ENCODE data around the gene DYRK1A.

DYRK1A gene

DNA sequence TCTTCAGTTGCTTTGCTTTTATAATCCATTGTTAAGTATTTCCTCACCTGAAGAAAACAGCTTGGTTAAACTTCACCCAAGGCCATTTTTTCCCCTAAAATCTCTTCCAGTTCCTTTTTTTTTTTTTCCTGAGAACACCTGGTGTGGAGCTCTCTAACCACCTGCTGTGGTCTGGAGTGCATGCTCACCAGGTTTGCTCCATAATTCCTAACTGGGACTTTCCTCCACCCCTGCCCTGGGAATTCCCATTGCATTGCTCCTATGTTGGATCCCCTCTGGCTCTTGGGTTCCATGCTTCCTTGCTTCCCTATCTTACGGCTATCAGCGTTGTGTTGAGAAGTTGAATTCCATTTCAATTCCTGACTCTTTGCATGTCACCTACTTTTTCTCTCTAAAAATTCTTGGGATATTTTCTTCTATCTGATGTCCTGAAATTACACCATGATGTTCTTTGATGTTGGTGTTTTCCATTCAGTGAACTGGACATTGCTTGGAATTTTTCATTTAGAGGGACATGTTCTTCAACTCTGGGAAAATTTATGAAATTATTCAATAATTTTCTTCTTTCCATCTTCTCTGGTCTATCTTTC, 19.6 kb upstream of the DYRK1A start (continued):
- TF ChIP-seq PPARA (CRISPR knock-in tag; IDR thresholded peaks at IDR 0.05; ENCODE audit: borderline replicate concordance) = no peak
- TF ChIP-seq GLIS3 (CRISPR knock-in tag; IDR thresholded peaks at IDR 0.05) = no peak

DNA sequence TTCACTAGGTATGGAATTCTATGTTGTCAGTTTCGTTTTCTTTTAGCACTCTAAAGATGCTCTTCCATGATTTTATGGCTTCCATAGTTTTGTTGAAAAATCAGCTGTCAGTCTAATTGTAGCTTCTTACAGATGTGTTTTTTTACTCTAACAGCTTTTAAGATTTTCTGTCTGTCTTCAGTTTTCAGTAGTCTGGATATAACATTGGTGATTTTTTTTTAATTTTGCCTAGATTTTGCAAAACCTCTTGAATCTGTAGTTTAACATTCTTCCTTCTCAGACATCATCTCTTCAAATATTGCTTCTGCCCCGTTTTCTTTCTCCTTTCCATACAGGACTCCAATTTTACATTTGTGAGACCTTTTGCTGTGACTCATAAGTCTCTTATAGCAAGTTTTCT, 17.9 kb upstream of the DYRK1A start:
- TF ChIP-seq ESRRG (CRISPR knock-in tag; IDR thresholded peaks at IDR 0.05) (no peak), GLIS3 (CRISPR knock-in tag; IDR thresholded peaks at IDR 0.05) (no peak), ZC3H10 (CRISPR knock-in tag; IDR thresholded peaks at IDR 0.05) (no peak), ZNF70 (CRISPR knock-in tag; IDR thresholded peaks at IDR 0.05) (no peak), TOX (CRISPR knock-in tag; IDR thresholded peaks at IDR 0.05; ENCODE audit: borderline replicate concordance) (no peak), ISL1 (CRISPR knock-in tag; IDR thresholded peaks at IDR 0.05) (no peak), CSDC2 (CRISPR knock-in tag; IDR thresholded peaks at IDR 0.05) (no peak), BACH2 (CRISPR knock-in tag; IDR thresholded peaks at IDR 0.05; ENCODE audit: borderline replicate concordance) (no peak), TCF4 (CRISPR knock-in tag; IDR thresholded peaks at IDR 0.05; ENCODE audit: borderline replicate concordance) (no peak), SNAI2 (CRISPR knock-in tag; IDR thresholded peaks at IDR 0.05) (no peak)
- TF ChIP-seq, protein P1, sequence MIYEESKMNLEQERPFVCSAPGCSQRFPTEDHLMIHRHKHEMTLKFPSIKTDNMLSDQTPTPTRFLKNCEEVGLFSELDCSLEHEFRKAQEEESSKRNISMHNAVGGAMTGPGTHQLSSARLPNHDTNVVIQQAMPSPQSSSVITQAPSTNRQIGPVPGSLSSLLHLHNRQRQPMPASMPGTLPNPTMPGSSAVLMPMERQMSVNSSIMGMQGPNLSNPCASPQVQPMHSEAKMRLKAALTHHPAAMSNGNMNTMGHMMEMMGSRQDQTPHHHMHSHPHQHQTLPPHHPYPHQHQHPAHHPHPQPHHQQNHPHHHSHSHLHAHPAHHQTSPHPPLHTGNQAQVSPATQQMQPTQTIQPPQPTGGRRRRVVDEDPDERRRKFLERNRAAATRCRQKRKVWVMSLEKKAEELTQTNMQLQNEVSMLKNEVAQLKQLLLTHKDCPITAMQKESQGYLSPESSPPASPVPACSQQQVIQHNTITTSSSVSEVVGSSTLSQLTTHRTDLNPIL (CRISPR knock-in tag; IDR thresholded peaks at IDR 0.05; ENCODE audit: low read depth) = no peak
- TF ChIP-seq, protein P2, sequence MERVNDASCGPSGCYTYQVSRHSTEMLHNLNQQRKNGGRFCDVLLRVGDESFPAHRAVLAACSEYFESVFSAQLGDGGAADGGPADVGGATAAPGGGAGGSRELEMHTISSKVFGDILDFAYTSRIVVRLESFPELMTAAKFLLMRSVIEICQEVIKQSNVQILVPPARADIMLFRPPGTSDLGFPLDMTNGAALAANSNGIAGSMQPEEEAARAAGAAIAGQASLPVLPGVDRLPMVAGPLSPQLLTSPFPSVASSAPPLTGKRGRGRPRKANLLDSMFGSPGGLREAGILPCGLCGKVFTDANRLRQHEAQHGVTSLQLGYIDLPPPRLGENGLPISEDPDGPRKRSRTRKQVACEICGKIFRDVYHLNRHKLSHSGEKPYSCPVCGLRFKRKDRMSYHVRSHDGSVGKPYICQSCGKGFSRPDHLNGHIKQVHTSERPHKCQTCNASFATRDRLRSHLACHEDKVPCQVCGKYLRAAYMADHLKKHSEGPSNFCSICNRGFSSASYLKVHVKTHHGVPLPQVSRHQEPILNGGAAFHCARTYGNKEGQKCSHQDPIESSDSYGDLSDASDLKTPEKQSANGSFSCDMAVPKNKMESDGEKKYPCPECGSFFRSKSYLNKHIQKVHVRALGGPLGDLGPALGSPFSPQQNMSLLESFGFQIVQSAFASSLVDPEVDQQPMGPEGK (CRISPR knock-in tag; IDR thresholded peaks at IDR 0.05; ENCODE audit: borderline replicate concordance) = no peak
- TF ChIP-seq, protein P3, sequence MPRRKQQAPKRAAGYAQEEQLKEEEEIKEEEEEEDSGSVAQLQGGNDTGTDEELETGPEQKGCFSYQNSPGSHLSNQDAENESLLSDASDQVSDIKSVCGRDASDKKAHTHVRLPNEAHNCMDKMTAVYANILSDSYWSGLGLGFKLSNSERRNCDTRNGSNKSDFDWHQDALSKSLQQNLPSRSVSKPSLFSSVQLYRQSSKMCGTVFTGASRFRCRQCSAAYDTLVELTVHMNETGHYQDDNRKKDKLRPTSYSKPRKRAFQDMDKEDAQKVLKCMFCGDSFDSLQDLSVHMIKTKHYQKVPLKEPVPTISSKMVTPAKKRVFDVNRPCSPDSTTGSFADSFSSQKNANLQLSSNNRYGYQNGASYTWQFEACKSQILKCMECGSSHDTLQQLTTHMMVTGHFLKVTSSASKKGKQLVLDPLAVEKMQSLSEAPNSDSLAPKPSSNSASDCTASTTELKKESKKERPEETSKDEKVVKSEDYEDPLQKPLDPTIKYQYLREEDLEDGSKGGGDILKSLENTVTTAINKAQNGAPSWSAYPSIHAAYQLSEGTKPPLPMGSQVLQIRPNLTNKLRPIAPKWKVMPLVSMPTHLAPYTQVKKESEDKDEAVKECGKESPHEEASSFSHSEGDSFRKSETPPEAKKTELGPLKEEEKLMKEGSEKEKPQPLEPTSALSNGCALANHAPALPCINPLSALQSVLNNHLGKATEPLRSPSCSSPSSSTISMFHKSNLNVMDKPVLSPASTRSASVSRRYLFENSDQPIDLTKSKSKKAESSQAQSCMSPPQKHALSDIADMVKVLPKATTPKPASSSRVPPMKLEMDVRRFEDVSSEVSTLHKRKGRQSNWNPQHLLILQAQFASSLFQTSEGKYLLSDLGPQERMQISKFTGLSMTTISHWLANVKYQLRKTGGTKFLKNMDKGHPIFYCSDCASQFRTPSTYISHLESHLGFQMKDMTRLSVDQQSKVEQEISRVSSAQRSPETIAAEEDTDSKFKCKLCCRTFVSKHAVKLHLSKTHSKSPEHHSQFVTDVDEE (CRISPR knock-in tag; IDR thresholded peaks at IDR 0.05) = no peak

DNA sequence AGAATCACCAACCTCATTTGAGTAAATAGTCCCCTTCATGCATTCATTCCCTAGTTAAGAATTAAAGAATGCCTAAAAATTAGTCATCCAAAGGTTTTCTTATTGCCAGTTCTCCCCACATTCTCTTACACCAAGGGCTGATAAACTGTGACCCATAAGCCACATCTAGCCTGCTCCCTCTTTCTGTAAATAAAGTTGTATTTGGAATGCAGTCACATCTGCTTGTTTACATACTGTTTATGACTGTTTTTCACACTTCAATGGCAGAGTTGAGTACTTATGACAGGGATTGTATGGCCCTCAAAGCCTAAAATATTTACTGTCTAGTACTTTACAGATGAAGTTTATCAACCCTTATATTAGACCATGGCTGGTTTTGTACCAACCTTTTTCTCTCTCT, 16.1 kb upstream of the DYRK1A start:
- ATAC-seq = no peak
- TF ChIP-seq ZNF8 (CRISPR knock-in tag; IDR thresholded peaks at IDR 0.05) = no peak
- no peak for TF ChIP-seq TCF4 (CRISPR knock-in tag; IDR thresholded peaks at IDR 0.05; ENCODE audit: borderline replicate concordance)
- TF ChIP-seq, protein P4, sequence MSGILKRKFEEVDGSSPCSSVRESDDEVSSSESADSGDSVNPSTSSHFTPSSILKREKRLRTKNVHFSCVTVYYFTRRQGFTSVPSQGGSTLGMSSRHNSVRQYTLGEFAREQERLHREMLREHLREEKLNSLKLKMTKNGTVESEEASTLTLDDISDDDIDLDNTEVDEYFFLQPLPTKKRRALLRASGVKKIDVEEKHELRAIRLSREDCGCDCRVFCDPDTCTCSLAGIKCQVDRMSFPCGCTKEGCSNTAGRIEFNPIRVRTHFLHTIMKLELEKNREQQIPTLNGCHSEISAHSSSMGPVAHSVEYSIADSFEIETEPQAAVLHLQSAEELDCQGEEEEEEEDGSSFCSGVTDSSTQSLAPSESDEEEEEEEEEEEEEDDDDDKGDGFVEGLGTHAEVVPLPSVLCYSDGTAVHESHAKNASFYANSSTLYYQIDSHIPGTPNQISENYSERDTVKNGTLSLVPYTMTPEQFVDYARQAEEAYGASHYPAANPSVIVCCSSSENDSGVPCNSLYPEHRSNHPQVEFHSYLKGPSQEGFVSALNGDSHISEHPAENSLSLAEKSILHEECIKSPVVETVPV (CRISPR knock-in tag; IDR thresholded peaks at IDR 0.05) = no peak
- TF ChIP-seq, protein P5, sequence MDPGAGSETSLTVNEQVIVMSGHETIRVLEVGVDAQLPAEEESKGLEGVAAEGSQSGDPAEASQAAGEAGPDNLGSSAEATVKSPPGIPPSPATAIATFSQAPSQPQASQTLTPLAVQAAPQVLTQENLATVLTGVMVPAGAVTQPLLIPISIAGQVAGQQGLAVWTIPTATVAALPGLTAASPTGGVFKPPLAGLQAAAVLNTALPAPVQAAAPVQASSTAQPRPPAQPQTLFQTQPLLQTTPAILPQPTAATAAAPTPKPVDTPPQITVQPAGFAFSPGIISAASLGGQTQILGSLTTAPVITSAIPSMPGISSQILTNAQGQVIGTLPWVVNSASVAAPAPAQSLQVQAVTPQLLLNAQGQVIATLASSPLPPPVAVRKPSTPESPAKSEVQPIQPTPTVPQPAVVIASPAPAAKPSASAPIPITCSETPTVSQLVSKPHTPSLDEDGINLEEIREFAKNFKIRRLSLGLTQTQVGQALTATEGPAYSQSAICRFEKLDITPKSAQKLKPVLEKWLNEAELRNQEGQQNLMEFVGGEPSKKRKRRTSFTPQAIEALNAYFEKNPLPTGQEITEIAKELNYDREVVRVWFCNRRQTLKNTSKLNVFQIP (CRISPR knock-in tag; IDR thresholded peaks at IDR 0.05; ENCODE audit: borderline replicate concordance, low read depth) = no peak
- no peak for TF ChIP-seq RARB (CRISPR knock-in tag; IDR thresholded peaks at IDR 0.05)
- no peak for TF ChIP-seq GLIS3 (CRISPR knock-in tag; IDR thresholded peaks at IDR 0.05)
- no peak for TF ChIP-seq ZFP3 (CRISPR knock-in tag; IDR thresholded peaks at IDR 0.05)
- TF ChIP-seq CSDC2 (CRISPR knock-in tag; IDR thresholded peaks at IDR 0.05) = no peak
- TF ChIP-seq SNAI2 (CRISPR knock-in tag; IDR thresholded peaks at IDR 0.05) = no peak
- no peak for TF ChIP-seq BACH2 (CRISPR knock-in tag; IDR thresholded peaks at IDR 0.05; ENCODE audit: borderline replicate concordance)
- no peak for TF ChIP-seq ZNF565 (CRISPR knock-in tag; conservative IDR thresholded peaks at IDR 0.05; ENCODE audit: low read depth)
- no peak for TF ChIP-seq ZC3H10 (CRISPR knock-in tag; IDR thresholded peaks at IDR 0.05)
- TF ChIP-seq ESRRG (CRISPR knock-in tag; IDR thresholded peaks at IDR 0.05) = no peak
- no peak for TF ChIP-seq ARNTL (CRISPR knock-in tag; IDR thresholded peaks at IDR 0.05; ENCODE audit: borderline replicate concordance, low read depth)

More for the DNA sequence above, 17.9 kb upstream of the DYRK1A start:
- no peak for ATAC-seq
